HepG2 (cell line): ENCODE measurements around the gene PLCB1. TPM values are rescaled to one million over a fixed set of nuclear protein-coding genes. Genes with fewer than 3 reads are reported as not detected.
A peak's percentile ranks its signal among the peaks of the same experiment; 100 is the strongest.

Experiments
- ATAC-seq: fragments of 200-7000 bp; cut with Tn5 transposase; 3 replicates; pipeline ENCODE4 v1.9.1; 2020; ENCODE audit warnings: mild to moderate bottlenecking, moderate library complexity
- BruUV-seq: library from RNA; stranded (reverse); fragments of 400-500 nt; replicated peaks from 2 replicates; lab custom pipeline; 2021; lab: Mats Ljungman, UMichigan
- CTCF ChIA-PET: fragments of 300-600 bp; formaldehyde crosslinking; extraction: SDS; loops from one replicate; lab custom pipeline; 2021; ENCODE audit warnings: low total read pairs, inconsistent platforms, low intra/inter-chr PET ratio; lab: Yijun Ruan, JAX
- POLR2A ChIA-PET: fragments of 350-600 bp; sonication (Branson Sonifier 250); formaldehyde crosslinking; loops from one replicate; lab custom pipeline; 2020; ENCODE audit warnings: antibody characterized with exemption, inconsistent platforms; lab: Yijun Ruan, JAX
- DNase-seq: peaks from one replicate; pipeline ENCODE4 v3.0.0-alpha.2; 2015; ENCODE audit warnings: low spot score
- FAIRE-seq: peaks from 3 replicates; lab custom pipeline; 2011; peaks lifted over from hg19 to GRCh38; lab: Jason Lieb, UNC
- H2AFZ ChIP-seq: one replicate; pipeline ENCODE4 v1.6.1; 2011; ENCODE audit warnings: low read length, inconsistent platforms
- H3K27ac ChIP-seq: fragments of 300-600 bp; 3 replicates; pipeline ENCODE4 v1.8.0; 2011; ENCODE audit warnings: mixed run types, mild to moderate bottlenecking, mixed read lengths, low read length, inconsistent platforms; ENCODE audit not compliant: insufficient read depth; ENCODE audit errors: extremely low read length
- H3K27me3 ChIP-seq, 2 experiments: fragments of 200-600 bp in 1 of 2; 2 replicates in 1 of 2; 3 replicates in 1 of 2; pipeline versions ENCODE4 v1.6.0 to v1.8.0; 2011; ENCODE audit warnings: low read length in 2 of 2, mild to moderate bottlenecking in 2 of 2, moderate library complexity in 2 of 2, inconsistent platforms in 1 of 2; ENCODE audit not compliant: insufficient read depth in 2 of 2, control insufficient read depth in 1 of 2
- H3K36me3 ChIP-seq, 2 experiments: fragments of 200-600 bp in 1 of 2; replicated peaks in 1 of 2; 2 replicates in 1 of 2; 3 replicates in 1 of 2; pipeline versions ENCODE4 v1.5.1 to v1.8.0; 2011; ENCODE audit warnings: low read length in 2 of 2, inconsistent platforms in 1 of 2; ENCODE audit not compliant: insufficient read depth in 2 of 2, control insufficient read depth in 1 of 2
- H3K4me1 ChIP-seq: 2 replicates; pipeline ENCODE4 v1.5.1; 2012; ENCODE audit warnings: low read length, inconsistent platforms; ENCODE audit not compliant: insufficient read depth
- H3K4me2 ChIP-seq: 2 replicates; pipeline ENCODE4 v1.6.0; 2011; ENCODE audit warnings: low read depth, low read length, inconsistent platforms
- H3K4me3 ChIP-seq, 3 experiments: fragments of 200-600 bp in 1 of 3; sonication (generic), shearing (Covaris generic) in 1 of 3; replicated peaks in 1 of 3; 2 replicates each; pipeline ENCODE4 v1.5.1; 2011 to 2016; ENCODE audit warnings: low read length in 3 of 3, inconsistent platforms in 2 of 3, low read depth in 2 of 3, mild to moderate bottlenecking in 2 of 3, control low read depth in 1 of 3, mixed read lengths in 1 of 3; ENCODE audit not compliant: insufficient read depth in 1 of 3
- H3K79me2 ChIP-seq: one replicate; pipeline ENCODE4 v1.6.1; 2011; ENCODE audit warnings: low read length, inconsistent platforms; ENCODE audit not compliant: insufficient read depth
- H3K9ac ChIP-seq: 2 replicates; pipeline ENCODE4 v1.6.0; 2011; ENCODE audit warnings: mild to moderate bottlenecking, low read depth, low read length, inconsistent platforms; ENCODE audit not compliant: insufficient read depth
- H3K9me3 ChIP-seq: 2 replicates; pipeline ENCODE4 v1.5.1; 2012; ENCODE audit warnings: mild to moderate bottlenecking, low read length
- H4K20me1 ChIP-seq: 2 replicates; pipeline ENCODE4 v1.6.0; 2011; ENCODE audit warnings: inconsistent platforms, mild to moderate bottlenecking, low read length, moderate library complexity; ENCODE audit not compliant: insufficient read depth
- IKZF5 ChIP-seq: IDR thresholded peaks from 2 replicates; pipeline ENCODE4 v1.6.1; 2018; ENCODE audit warnings: missing genetic modification reagents, mild to moderate bottlenecking, missing compliant biosample characterization
- KDM5B ChIP-seq: sonication (generic); formaldehyde crosslinking; IDR thresholded peaks from 2 replicates; pipeline ENCODE4 v1.4.0; 2020; ENCODE audit warnings: missing genetic modification reagents, mild to moderate bottlenecking, borderline replicate concordance
- KLF16 ChIP-seq, 2 experiments: sonication (generic) in 1 of 2; formaldehyde crosslinking in 1 of 2; IDR thresholded peaks; 2 replicates each; pipeline versions ENCODE4 v1.6.1 to v1.8.0; 2016 to 2023; ENCODE audit warnings: missing genetic modification reagents in 2 of 2, missing compliant biosample characterization in 1 of 2
- KMT2B ChIP-seq: IDR thresholded peaks from 2 replicates; pipeline ENCODE4 v1.6.1; 2016; ENCODE audit warnings: missing genetic modification reagents, missing compliant biosample characterization
- POGZ ChIP-seq: sonication (generic); formaldehyde crosslinking; IDR thresholded peaks from 2 replicates; pipeline ENCODE4 v1.4.0; 2020; ENCODE audit warnings: mild to moderate bottlenecking, missing genetic modification reagents
- TP53 ChIP-seq: sonication (generic); formaldehyde crosslinking; conservative IDR thresholded peaks from 2 replicates; pipeline ENCODE4 v1.4.0; 2020; ENCODE audit warnings: missing genetic modification reagents
- ZBTB10 ChIP-seq: sonication (generic); formaldehyde crosslinking; IDR thresholded peaks from 2 replicates; pipeline ENCODE4 v1.4.0; 2020; ENCODE audit warnings: missing genetic modification reagents, borderline replicate concordance
- ZNF234 ChIP-seq: sonication (generic); formaldehyde crosslinking; conservative IDR thresholded peaks from 2 replicates; pipeline ENCODE4 v1.5.1; 2020; ENCODE audit warnings: mild to moderate bottlenecking, missing genetic modification reagents
- ZNF770 ChIP-seq: sonication (generic); formaldehyde crosslinking; IDR thresholded peaks from 2 replicates; pipeline ENCODE4 v1.5.0; 2020; ENCODE audit warnings: mild to moderate bottlenecking, missing genetic modification reagents
- WGBS: methylation state at CpG from one replicate; pipeline ENCODE4 v1.1.6; 2017; ENCODE audit warnings: low lambda C conversion rate; 5-methylcytosine and 5-hydroxymethylcytosine counted together
- in situ Hi-C: cut with HindIII; loops from 2 replicates; pipeline ENCODE4 v1.10.0; 2017; ENCODE audit warnings: low pct_unique_long_range_greater_than_20kb; ENCODE audit not compliant: extremely low pct_ligation_motif_present
- intact Hi-C: fragments of 100-400 bp; cut with micrococcal nuclease; formaldehyde crosslinking; loops from one replicate; pipeline ENCODE4 v1.10.0; 2022; ENCODE audit not compliant: unreplicated experiment
- polyA plus RNA-seq, 8 experiments: library from polyadenylated mRNA; depleted of rRNA in 3 of 8; stranded (reverse) in 7 of 8; unstranded in 1 of 8; fragments of >200 nt; fragmentation: Illumina TruSeq in 4 of 8; extraction: Trizol in 4 of 8; gene quantifications; 2 replicates each; pipeline versions ENCODE4 v1.2.1 to v1.2.3, GENCODE V29; 2011 to 2016; ENCODE audit warnings: low read depth in 4 of 8, missing spikeins in 1 of 8, mixed read lengths in 1 of 8; ENCODE audit not compliant: insufficient read depth in 1 of 8
- total RNA-seq, 5 experiments: library from RNA; depleted of rRNA; stranded (reverse); fragments of >200 nt; fragmentation: Illumina TruSeq; extraction: Trizol; gene quantifications; 2 replicates each; pipeline ENCODE4 v1.2.3, GENCODE V29; 2016; ENCODE audit warnings: low read depth in 1 of 5

The PLCB1 gene
- total and polyA plus RNA-seq, 2 of the 13 experiments (the other 11 are each of a cell fraction or from before 2014, with no cell fraction given): 42.4 to 55.9 TPM

- TF ChIP-seq KLF16 (CRISPR knock-in tag; IDR thresholded peaks at IDR 0.05) (0 out of 4 replicates have a peak, but pooled peaks of 1 of the 2 experiments have one; percentile 22), POGZ (peak; percentile 81; the same call in 1 of the 2 replicates), KDM5B (CRISPR knock-in tag) (0 out of 2 replicates have a peak, but pooled peaks have one; percentile 35), IKZF5 (CRISPR knock-in tag) (peak; percentile 47; the same call in 1 of the 2 replicates), KMT2B (0 out of 2 replicates have a peak, but pooled peaks have one; percentile 35)
These were observed 173.4 kb downstream of the PLCB1 start (continued) for GRCh38 chr20:8305449-8305978.

- POLR2A ChIA-PET: no interaction called here
- FAIRE-seq (no peak), ATAC-seq (no peak), DNase-seq (no peak)
- Histone ChIP-seq H3K36me3 (peaks cover 0 to 1% of the 10 kb centered on the region in 2 experiments; a peak in 2 of 5 replicates), H3K27ac (no peak overlapping the region), H3K4me2 (no peak overlapping the region), H3K4me3 (no peak overlapping the region), H4K20me1 (peaks cover 4% of the 10 kb centered on the region; the same call in 1 of the 2 replicates), H2AFZ (no peak overlapping the region), H3K9ac (no peak overlapping the region), H3K79me2 (peaks cover 4% of the 10 kb centered on the region), H3K4me1 (no peaks in the 10 kb centered on the region), H3K27me3 (no peaks in the 10 kb centered on the region), H3K9me3 (no peaks in the 10 kb centered on the region)
- BruUV-seq: no TSS peak
- WGBS: 92% methylated on average over 3 of the region's 3 CpGs
- CTCF ChIA-PET: no interaction called here
- intact Hi-C loops (loop anchor here (1.0 to 5.0 kb wide), 4 partner anchors 80 to 415 kb away; no protein-coding TSS in a partner anchor), in situ Hi-C loops (loop anchor here (10.0 kb wide), 1 partner anchor 262 kb away; no protein-coding TSS in a partner anchor)
- no peak for TF ChIP-seq ZNF234 (CRISPR knock-in tag)
- no peak for TF ChIP-seq ZNF770 (CRISPR knock-in tag)
- TF ChIP-seq TP53 (CRISPR knock-in tag): no peak
- no peak for TF ChIP-seq ZBTB10 (CRISPR knock-in tag)
These were observed 174.9 kb downstream of the PLCB1 start for GRCh38 chr20:8306937-8307336.
